Vagina (tissue), 2 donors: ENCODE measurements around the gene DNAJC6.

Experiments
- CTCF ChIP-seq, 3 experiments: fragments of 450-650 bp in 2 of 3; fragments of 200-600 bp in 1 of 3; sonication (generic) in 1 of 3; IDR thresholded peaks; one replicate each; pipeline ENCODE4 v1.5.1; 2017 to 2019; ENCODE audit warnings: antibody characterized with exemption in 3 of 3, mild to moderate bottlenecking in 2 of 3, moderate library complexity in 2 of 3
- POLR2AphosphoS5 ChIP-seq, 2 donors: sonication (generic); formaldehyde crosslinking; IDR thresholded peaks; one replicate each; pipeline ENCODE4 v1.9.0; 2017; ENCODE audit warnings: antibody characterized with exemption in 2 of 2, mild to moderate bottlenecking in 2 of 2, low read depth in 1 of 2; ENCODE audit not compliant: insufficient read depth in 1 of 2

- TF ChIP-seq CTCF (IDR thresholded peaks at IDR 0.05) (no peak), POLR2AphosphoS5 (IDR thresholded peaks at IDR 0.05; ENCODE audit: insufficient read depth in 1 of 2, low read depth in 1 of 2) (no peak)
These were observed 36.8 kb downstream of the DNAJC6 start for GRCh38 chr1:65346190-65346589.
